Measurements from ENCODE around the gene TCFL5.

DNA sequence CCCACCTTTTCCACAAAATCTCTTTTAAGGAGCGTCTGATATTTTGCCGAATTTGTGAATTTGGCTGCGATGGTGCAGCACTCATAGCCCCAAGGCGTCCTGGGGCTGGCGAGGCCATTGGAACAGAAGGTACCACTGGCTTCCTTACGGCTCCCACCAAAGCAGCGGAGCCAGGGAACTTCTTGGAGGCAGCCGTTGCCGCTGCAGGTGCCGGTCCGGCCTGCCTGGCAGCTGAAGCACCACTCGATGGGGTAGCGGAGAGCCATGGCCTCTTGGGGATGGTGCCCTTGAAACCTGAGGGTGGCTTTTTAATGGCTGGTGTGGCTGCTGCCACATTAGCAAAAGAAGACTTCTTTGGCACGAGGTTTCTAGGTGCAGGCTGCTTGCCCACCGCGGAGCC is 34.9 kb upstream of the TCFL5 start:
- TF ChIP-seq, protein P1, sequence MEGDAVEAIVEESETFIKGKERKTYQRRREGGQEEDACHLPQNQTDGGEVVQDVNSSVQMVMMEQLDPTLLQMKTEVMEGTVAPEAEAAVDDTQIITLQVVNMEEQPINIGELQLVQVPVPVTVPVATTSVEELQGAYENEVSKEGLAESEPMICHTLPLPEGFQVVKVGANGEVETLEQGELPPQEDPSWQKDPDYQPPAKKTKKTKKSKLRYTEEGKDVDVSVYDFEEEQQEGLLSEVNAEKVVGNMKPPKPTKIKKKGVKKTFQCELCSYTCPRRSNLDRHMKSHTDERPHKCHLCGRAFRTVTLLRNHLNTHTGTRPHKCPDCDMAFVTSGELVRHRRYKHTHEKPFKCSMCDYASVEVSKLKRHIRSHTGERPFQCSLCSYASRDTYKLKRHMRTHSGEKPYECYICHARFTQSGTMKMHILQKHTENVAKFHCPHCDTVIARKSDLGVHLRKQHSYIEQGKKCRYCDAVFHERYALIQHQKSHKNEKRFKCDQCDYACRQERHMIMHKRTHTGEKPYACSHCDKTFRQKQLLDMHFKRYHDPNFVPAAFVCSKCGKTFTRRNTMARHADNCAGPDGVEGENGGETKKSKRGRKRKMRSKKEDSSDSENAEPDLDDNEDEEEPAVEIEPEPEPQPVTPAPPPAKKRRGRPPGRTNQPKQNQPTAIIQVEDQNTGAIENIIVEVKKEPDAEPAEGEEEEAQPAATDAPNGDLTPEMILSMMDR (IDR thresholded peaks at IDR 0.05; ENCODE audit: insufficient read depth, low read length, poor library complexity, severe bottlenecking): no peak
- no peak for TF ChIP-seq EZH2phosphoT487 (conservative IDR thresholded peaks at IDR 0.05; ENCODE audit: low read length)

Measured in SU-DHL-6 (cell line).